ENCODE data around the gene RAB37. TPM values are rescaled to one million over a fixed set of nuclear protein-coding genes. Genes with fewer than 3 reads are reported as not detected.

Gene RAB37
- total and polyA plus RNA-seq, 2 of the 8 experiments (the other 6 are each of a cell fraction or from before 2014, with no cell fraction given) = 5.5 to 6.1 TPM

GRCh38 chr17:74759243-74759801 lies 22.3 kb downstream of the RAB37 start:
- H3K4me2 ChIP-seq (ENCODE audit: insufficient read depth in 1 of 2, low read depth in 2 of 2, low read length in 2 of 2) = peak overlapping the region; percentile 46 to 59; a peak in 3 of 4 replicates
- H3K23ac ChIP-seq (ENCODE audit: insufficient read length) = no peak overlapping the region
- H2BK12ac ChIP-seq (ENCODE audit: low read depth, low read length) = peak overlapping the region; percentile 75; the same call in 1 of the 2 replicates
- 82% methylated on average over 9 of the region's 9 CpGs; no CpG with 5 or more reads in 1 of the 2 experiments for WGBS, 2 experiments (ENCODE audit: extremely low coverage in 1 of 2, insufficient coverage in 1 of 2, insufficient read length in 1 of 2, insufficient replicate concordance in 2 of 2, low coverage in 1 of 2, low lambda C conversion rate in 2 of 2, missing lambda C conversion rate in 1 of 2)
- no peaks in the 10 kb centered on the region for H3K27me3 ChIP-seq (replicated peaks in 1 of 4; ENCODE audit: control insufficient read depth in 3 of 4, extremely low read depth in 1 of 4, insufficient read depth in 3 of 4, low read length in 3 of 4)
- H3K27ac ChIP-seq (ENCODE audit: low read depth, low read length) = peak overlapping the region; percentile 70; the same call in 1 of the 2 replicates
- H2BK20ac ChIP-seq (ENCODE audit: low read length) = no peak overlapping the region
- H3K4me1 ChIP-seq (replicated peaks in 1 of 4; ENCODE audit: control insufficient read depth in 3 of 4, insufficient read depth in 4 of 4, low read length in 3 of 4) = peaks cover 10 to 67% (median 51%) of the 10 kb centered on the region in 4 experiments
- H4K8ac ChIP-seq (ENCODE audit: extremely low read depth, insufficient read depth, low read length) = no peak overlapping the region; the same call in 1 of the 2 replicates
- peak overlapping the region in 1 of 4 experiments; percentile 34; a peak in 1 of 7 replicates for H3K9ac ChIP-seq (replicated peaks in 1 of 4; ENCODE audit: extremely low read depth in 1 of 4, low read depth in 3 of 4, low read length in 3 of 4)
- H4K5ac ChIP-seq (ENCODE audit: insufficient read length, low read depth, low read length) = peak overlapping the region; percentile 69
- H2AFZ ChIP-seq (ENCODE audit: low read length) = no peak overlapping the region
- peak overlapping the region in 1 of 4 experiments; percentile 36; a peak in 2 of 8 replicates for H3K4me3 ChIP-seq (ENCODE audit: extremely low read depth in 1 of 4, insufficient read depth in 2 of 4, low read depth in 3 of 4, low read length in 4 of 4)
- no peaks in the 10 kb centered on the region for H3K23me2 ChIP-seq (ENCODE audit: low read depth, low read length)
- peaks cover 3 to 19% of the 10 kb centered on the region in 2 experiments for H4K20me1 ChIP-seq (replicated peaks in 1 of 2; ENCODE audit: control insufficient read depth in 1 of 2, insufficient read depth in 2 of 2, low read length in 2 of 2)
- H3K79me1 ChIP-seq (ENCODE audit: low read depth, low read length) = peaks cover 27% of the 10 kb centered on the region
- H3K79me2 ChIP-seq (ENCODE audit: control insufficient read depth in 1 of 2, insufficient read depth in 2 of 2, low read length in 2 of 2) = peaks cover 0 to 68% of the 10 kb centered on the region in 2 experiments; a peak in 2 of 4 replicates
- no peaks in the 10 kb centered on the region; a peak in 1 of 8 replicates for H3K36me3 ChIP-seq (ENCODE audit: control insufficient read depth in 2 of 4, insufficient read depth in 4 of 4, low read length in 3 of 4)
- no peak for FAIRE-seq
- H3K56ac ChIP-seq (replicated peaks; ENCODE audit: insufficient read length, low read depth, low read length) = no peak overlapping the region
- no peak overlapping the region for H3K14ac ChIP-seq (ENCODE audit: insufficient read length)
- no peak overlapping the region for H2AK5ac ChIP-seq (ENCODE audit: low read depth, low read length)
- peak overlapping the region; percentile 93 for H3K18ac ChIP-seq (ENCODE audit: extremely low read depth, low read length)
- no peaks in the 10 kb centered on the region for H3K9me3 ChIP-seq (ENCODE audit: insufficient read depth in 2 of 2, low read depth in 1 of 2, low read length in 1 of 2)
- no peak for DNase-seq (ENCODE audit: low read depth in 1 of 2, low spot score in 2 of 2)
- H2BK15ac ChIP-seq (ENCODE audit: low read length) = peak overlapping the region; percentile 81
- peak overlapping the region; percentile 73 for H2BK5ac ChIP-seq (ENCODE audit: low read depth, low read length)
- TF ChIP-seq TAF1 (IDR thresholded peaks at IDR 0.05; ENCODE audit: low read depth, low read length) (no peak), RNF2 (IDR thresholded peaks at IDR 0.05; ENCODE audit: borderline replicate concordance, low read depth, low read length, missing control alignments, poor library complexity, severe bottlenecking) (no peak), TBP (IDR thresholded peaks at IDR 0.05; ENCODE audit: low read depth, low read length) (no peak), RFX5 (IDR thresholded peaks at IDR 0.05; ENCODE audit: borderline replicate concordance, low read depth, low read length) (no peak), EGR1 (IDR thresholded peaks at IDR 0.05; ENCODE audit: borderline replicate concordance, low read depth, low read length) (no peak), GTF2F1 (IDR thresholded peaks at IDR 0.05; ENCODE audit: borderline replicate concordance, low read depth, low read length) (no peak), SIN3A (conservative IDR thresholded peaks at IDR 0.05 in 1 of 2, IDR thresholded peaks at IDR 0.05 in 1 of 2; ENCODE audit: low read depth in 1 of 2, low read length in 2 of 2) (no peak), CTBP2 (IDR thresholded peaks at IDR 0.05; ENCODE audit: borderline replicate concordance, insufficient read depth, insufficient read length, low read length) (no peak), MAFK (IDR thresholded peaks at IDR 0.05; ENCODE audit: low read depth, low read length) (no peak), HDAC2 (IDR thresholded peaks at IDR 0.05; ENCODE audit: borderline replicate concordance in 1 of 2, low read depth in 2 of 2, low read length in 2 of 2) (no peak), SUZ12 (IDR thresholded peaks at IDR 0.05; ENCODE audit: low read length) (no peak)
- POLR2A ChIA-PET (ENCODE audit: partially characterized antibody) = interaction anchor here (0.9 to 6.5 kb wide), 5 partner anchors 8 to 18 kb away, joined by 3 to 70 read pairs (median 15); partner anchors contain the start of genes NAT9 and NHERF1
- peak overlapping the region; percentile 93 for H4K91ac ChIP-seq (replicated peaks; ENCODE audit: insufficient read length, low read length)
- H3K4ac ChIP-seq (replicated peaks; ENCODE audit: insufficient read length, low read depth, low read length) = peak overlapping the region; percentile 63
- peak overlapping the region; percentile 34 for H2BK120ac ChIP-seq (replicated peaks; ENCODE audit: low read depth, low read length)
- CTCF ChIA-PET (ENCODE audit: partially characterized antibody) = interaction anchor here (0.6 to 15.7 kb wide), 9 partner anchors 9 to 104 kb away, joined by 3 to 231 read pairs (median 10); partner anchors contain the start of genes NAT9 and RAB37

Measured in H1 (cell line).